ENCODE results near the gene BHLHE23. TPM values are rescaled to one million over a fixed set of nuclear protein-coding genes. Genes with fewer than 3 reads are reported as not detected.

BHLHE23 gene
- total RNA-seq, 3 donors from 2014 or later (not counting 1 experiment from before 2014, with no cell fraction given): not detected

GRCh38 chr20:62971211-62971949 lies 35.4 kb downstream of the BHLHE23 start:
- peaks cover 10 to 19% of the 10 kb centered on the region in 2 donors for H3K4me1 Mint-ChIP-seq
- WGBS (ENCODE audit: insufficient coverage): 81% methylated on average over 10 of the region's 10 CpGs
- peaks cover 15% of the 10 kb centered on the region for H3K4me1 ChIP-seq (ENCODE audit: control insufficient read depth, insufficient read depth, low read length)
- no peak overlapping the region for H3K27ac ChIP-seq (ENCODE audit: low read length)
- intact Hi-C loops (cut with micrococcal nuclease): no loop called here
- H3K36me3 ChIP-seq (ENCODE audit: control insufficient read depth, insufficient read depth, low read length): no peaks in the 10 kb centered on the region
- H3K9me3 Mint-ChIP-seq: no peaks in the 10 kb centered on the region
- no peaks in the 10 kb centered on the region for H3K9me3 ChIP-seq (ENCODE audit: control insufficient read depth, insufficient read depth, low read length)
- no peak for TF ChIP-seq CTCF (IDR thresholded peaks at IDR 0.05)
- DNase-seq (no peak), ATAC-seq (no peak)
- no peaks in the 10 kb centered on the region for H3K36me3 Mint-ChIP-seq
- H3K27me3 Mint-ChIP-seq (ENCODE audit: low read depth in 2 of 2): peaks cover 24 to 33% of the 10 kb centered on the region in 2 donors
- peak overlapping the region in 1 of 2 donors; percentile 17 for H3K27ac Mint-ChIP-seq
- H3K27me3 ChIP-seq (ENCODE audit: control insufficient read depth, insufficient read depth, low read length): peaks cover 37% of the 10 kb centered on the region
- H3K4me3 ChIP-seq (ENCODE audit: low read length): no peak overlapping the region
- H3K4me3 Mint-ChIP-seq: peak overlapping the region; percentile 11

- TF ChIP-seq CTCF (IDR thresholded peaks at IDR 0.05): no peak
- H3K9me3 Mint-ChIP-seq: no peaks in the 10 kb centered on the region
- Histone ChIP-seq H3K4me1 (ENCODE audit: control insufficient read depth, insufficient read depth, low read length) (peaks cover 15% of the 10 kb centered on the region), H3K27ac (ENCODE audit: low read length) (no peak overlapping the region), H3K36me3 (ENCODE audit: control insufficient read depth, insufficient read depth, low read length) (no peaks in the 10 kb centered on the region), H3K4me3 (ENCODE audit: low read length) (no peak overlapping the region), H3K9me3 (ENCODE audit: control insufficient read depth, insufficient read depth, low read length) (no peaks in the 10 kb centered on the region), H3K27me3 (ENCODE audit: control insufficient read depth, insufficient read depth, low read length) (peaks cover 34% of the 10 kb centered on the region)
- no peak overlapping the region for H3K27ac Mint-ChIP-seq
- ATAC-seq: no peak
- no peak for DNase-seq
- intact Hi-C loops (cut with micrococcal nuclease): no loop called here
- H3K4me1 Mint-ChIP-seq: peaks cover 10 to 19% of the 10 kb centered on the region in 2 donors
- H3K27me3 Mint-ChIP-seq (ENCODE audit: low read depth in 2 of 2): peaks cover 24 to 29% of the 10 kb centered on the region in 2 donors
- H3K4me3 Mint-ChIP-seq: no peak overlapping the region
- 58% methylated on average over 32 of the region's 33 CpGs for whole genome bisulfite sequencing (ENCODE audit: insufficient coverage)
- no peaks in the 10 kb centered on the region for H3K36me3 Mint-ChIP-seq
Observed at GRCh38 chr20:62970307-62971210, 36.2 kb downstream of the BHLHE23 start.

- no peaks in the 10 kb centered on the region for H3K36me3 Mint-ChIP-seq
- H3K9me3 Mint-ChIP-seq: no peaks in the 10 kb centered on the region
- intact Hi-C loops (cut with micrococcal nuclease): no loop called here
- H3K27me3 Mint-ChIP-seq (ENCODE audit: low read depth in 2 of 2): peaks cover 24 to 28% of the 10 kb centered on the region in 2 donors
- ATAC-seq: no peak
- no peak overlapping the region for H3K4me3 Mint-ChIP-seq
- TF ChIP-seq CTCF (IDR thresholded peaks at IDR 0.05): no peak
- no peak for DNase-seq
- H3K4me3 ChIP-seq (ENCODE audit: low read length): no peak overlapping the region
- H3K27me3 ChIP-seq (ENCODE audit: control insufficient read depth, insufficient read depth, low read length): peaks cover 29% of the 10 kb centered on the region
- 85% methylated on average over 8 of the region's 8 CpGs for WGBS (ENCODE audit: insufficient coverage)
- no peak overlapping the region for H3K27ac ChIP-seq (ENCODE audit: low read length)
- no peak overlapping the region for H3K27ac Mint-ChIP-seq
- peaks cover 10 to 19% of the 10 kb centered on the region in 2 donors for H3K4me1 Mint-ChIP-seq
- H3K36me3 ChIP-seq (ENCODE audit: control insufficient read depth, insufficient read depth, low read length): no peaks in the 10 kb centered on the region
- H3K4me1 ChIP-seq (ENCODE audit: control insufficient read depth, insufficient read depth, low read length): peaks cover 15% of the 10 kb centered on the region
- H3K9me3 ChIP-seq (ENCODE audit: control insufficient read depth, insufficient read depth, low read length): no peaks in the 10 kb centered on the region
Observed at GRCh38 chr20:62969939-62970306, 36.8 kb downstream of the BHLHE23 start.

All from natural killer cell (primary cell).